SK-N-SH treated with all-trans-retinoic acid at 6 μM for 48 hours (cell line): Measurements from ENCODE around the gene SMC6.

Experiments
- ARNTL ChIP-seq: fragments of 450-650 bp; formaldehyde crosslinking; IDR thresholded peaks from 2 replicates; pipeline ENCODE4 v1.5.0; 2020; ENCODE audit warnings: low read depth, mild to moderate bottlenecking, moderate library complexity, borderline replicate concordance
- CSRNP3 ChIP-seq: fragments of 250-450 bp; sonication (Bioruptor Pico); IDR thresholded peaks from 2 replicates; pipeline ENCODE4 v1.5.1; 2021; ENCODE audit warnings: mild to moderate bottlenecking, moderate library complexity
- GLIS3 ChIP-seq: fragments of 250-450 bp; sonication (Bioruptor Pico); IDR thresholded peaks from 2 replicates; pipeline ENCODE4 v1.5.0; 2020; ENCODE audit warnings: mild to moderate bottlenecking, moderate library complexity
- OSR1 ChIP-seq: fragments of 250-450 bp; sonication (Bioruptor Pico); IDR thresholded peaks from 2 replicates; pipeline ENCODE4 v1.8.0; 2022; ENCODE audit warnings: moderate library complexity, mild to moderate bottlenecking, inconsistent platforms
- PPARA ChIP-seq: fragments of 250-450 bp; sonication (Bioruptor Pico); IDR thresholded peaks from 2 replicates; pipeline ENCODE4 v1.5.0; 2020; ENCODE audit warnings: mild to moderate bottlenecking, borderline replicate concordance
- RARB ChIP-seq: fragments of 250-450 bp; sonication (Bioruptor Pico); IDR thresholded peaks from 2 replicates; pipeline ENCODE4 v1.8.0; 2021; ENCODE audit warnings: mild to moderate bottlenecking, moderate library complexity
- ZC3H10 ChIP-seq: fragments of 250-450 bp; sonication (Bioruptor Pico); IDR thresholded peaks from 2 replicates; pipeline ENCODE4 v1.5.1; 2021; ENCODE audit warnings: mild to moderate bottlenecking, moderate library complexity
- ZFP3 ChIP-seq: fragments of 250-450 bp; sonication (Bioruptor Pico); IDR thresholded peaks from 2 replicates; pipeline ENCODE4 v1.5.0; 2020; ENCODE audit warnings: mild to moderate bottlenecking, moderate library complexity
- ZNF565 ChIP-seq: fragments of 450-650 bp; formaldehyde crosslinking; conservative IDR thresholded peaks from 2 replicates; pipeline ENCODE4 v1.5.0; 2020; ENCODE audit warnings: low read depth, mild to moderate bottlenecking, moderate library complexity
- ZNF8 ChIP-seq: fragments of 450-650 bp; formaldehyde crosslinking; IDR thresholded peaks from 2 replicates; pipeline ENCODE4 v1.5.0; 2020; ENCODE audit warnings: mild to moderate bottlenecking, moderate library complexity
- TF ChIP-seq, protein P1 (sequence below): fragments of 250-450 bp; sonication (Bioruptor Pico); IDR thresholded peaks from 2 replicates; pipeline ENCODE4 v1.8.0; 2021; ENCODE audit warnings: low read depth, mild to moderate bottlenecking, moderate library complexity, borderline replicate concordance
- TF ChIP-seq, protein P2 (sequence below): fragments of 250-450 bp; sonication (Bioruptor Pico); IDR thresholded peaks from 2 replicates; pipeline ENCODE4 v1.5.1; 2020; ENCODE audit warnings: low read depth, mild to moderate bottlenecking, moderate library complexity
- TF ChIP-seq, protein P3 (sequence below): fragments of 250-450 bp; sonication (Bioruptor Pico); IDR thresholded peaks from 2 replicates; pipeline ENCODE4 v1.8.0; 2020; ENCODE audit warnings: mild to moderate bottlenecking, moderate library complexity, borderline replicate concordance

DNA sequence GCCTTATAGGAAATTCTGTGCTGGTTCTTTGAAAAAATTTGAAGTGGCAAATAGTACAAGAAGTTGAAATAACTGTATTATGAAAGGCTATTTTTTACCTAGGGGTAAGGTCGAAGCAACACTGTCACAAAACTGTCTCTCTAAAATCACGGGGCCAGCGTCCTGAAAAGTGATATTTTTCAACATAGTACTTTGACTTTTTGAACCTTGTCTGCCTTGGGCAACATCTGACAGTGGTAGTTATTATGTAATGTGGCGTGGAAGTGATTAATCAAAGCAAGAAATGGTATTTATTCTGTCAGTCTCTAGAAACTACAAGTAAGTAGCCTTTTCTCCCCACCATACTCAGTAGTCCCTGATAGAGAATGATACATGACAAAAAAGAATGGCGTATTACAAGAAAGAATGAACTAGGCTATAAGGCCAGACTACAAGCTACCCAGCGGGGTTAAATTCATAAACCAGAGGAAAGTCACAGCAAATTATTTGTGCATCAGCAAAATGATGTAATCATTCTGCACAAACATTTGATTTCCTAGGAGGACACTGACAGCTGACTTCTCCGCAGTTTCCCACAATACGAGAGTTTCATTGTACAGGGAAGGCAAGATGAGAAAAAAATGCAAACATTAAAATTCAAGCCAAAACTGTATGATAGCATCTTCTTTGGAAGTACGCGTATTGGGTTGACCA lies 10.2 kb upstream of the SMC6 start:
- TF ChIP-seq, protein P1, sequence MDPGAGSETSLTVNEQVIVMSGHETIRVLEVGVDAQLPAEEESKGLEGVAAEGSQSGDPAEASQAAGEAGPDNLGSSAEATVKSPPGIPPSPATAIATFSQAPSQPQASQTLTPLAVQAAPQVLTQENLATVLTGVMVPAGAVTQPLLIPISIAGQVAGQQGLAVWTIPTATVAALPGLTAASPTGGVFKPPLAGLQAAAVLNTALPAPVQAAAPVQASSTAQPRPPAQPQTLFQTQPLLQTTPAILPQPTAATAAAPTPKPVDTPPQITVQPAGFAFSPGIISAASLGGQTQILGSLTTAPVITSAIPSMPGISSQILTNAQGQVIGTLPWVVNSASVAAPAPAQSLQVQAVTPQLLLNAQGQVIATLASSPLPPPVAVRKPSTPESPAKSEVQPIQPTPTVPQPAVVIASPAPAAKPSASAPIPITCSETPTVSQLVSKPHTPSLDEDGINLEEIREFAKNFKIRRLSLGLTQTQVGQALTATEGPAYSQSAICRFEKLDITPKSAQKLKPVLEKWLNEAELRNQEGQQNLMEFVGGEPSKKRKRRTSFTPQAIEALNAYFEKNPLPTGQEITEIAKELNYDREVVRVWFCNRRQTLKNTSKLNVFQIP (CRISPR knock-in tag): no peak
- TF ChIP-seq CSRNP3 (CRISPR knock-in tag): no peak
- no peak for TF ChIP-seq RARB (CRISPR knock-in tag)
- no peak for TF ChIP-seq ZC3H10
- TF ChIP-seq, protein P2, sequence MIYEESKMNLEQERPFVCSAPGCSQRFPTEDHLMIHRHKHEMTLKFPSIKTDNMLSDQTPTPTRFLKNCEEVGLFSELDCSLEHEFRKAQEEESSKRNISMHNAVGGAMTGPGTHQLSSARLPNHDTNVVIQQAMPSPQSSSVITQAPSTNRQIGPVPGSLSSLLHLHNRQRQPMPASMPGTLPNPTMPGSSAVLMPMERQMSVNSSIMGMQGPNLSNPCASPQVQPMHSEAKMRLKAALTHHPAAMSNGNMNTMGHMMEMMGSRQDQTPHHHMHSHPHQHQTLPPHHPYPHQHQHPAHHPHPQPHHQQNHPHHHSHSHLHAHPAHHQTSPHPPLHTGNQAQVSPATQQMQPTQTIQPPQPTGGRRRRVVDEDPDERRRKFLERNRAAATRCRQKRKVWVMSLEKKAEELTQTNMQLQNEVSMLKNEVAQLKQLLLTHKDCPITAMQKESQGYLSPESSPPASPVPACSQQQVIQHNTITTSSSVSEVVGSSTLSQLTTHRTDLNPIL (CRISPR knock-in tag): no peak
- TF ChIP-seq GLIS3 (CRISPR knock-in tag): no peak
- no peak for TF ChIP-seq ZNF565
- no peak for TF ChIP-seq OSR1 (CRISPR knock-in tag)
- TF ChIP-seq, protein P3, sequence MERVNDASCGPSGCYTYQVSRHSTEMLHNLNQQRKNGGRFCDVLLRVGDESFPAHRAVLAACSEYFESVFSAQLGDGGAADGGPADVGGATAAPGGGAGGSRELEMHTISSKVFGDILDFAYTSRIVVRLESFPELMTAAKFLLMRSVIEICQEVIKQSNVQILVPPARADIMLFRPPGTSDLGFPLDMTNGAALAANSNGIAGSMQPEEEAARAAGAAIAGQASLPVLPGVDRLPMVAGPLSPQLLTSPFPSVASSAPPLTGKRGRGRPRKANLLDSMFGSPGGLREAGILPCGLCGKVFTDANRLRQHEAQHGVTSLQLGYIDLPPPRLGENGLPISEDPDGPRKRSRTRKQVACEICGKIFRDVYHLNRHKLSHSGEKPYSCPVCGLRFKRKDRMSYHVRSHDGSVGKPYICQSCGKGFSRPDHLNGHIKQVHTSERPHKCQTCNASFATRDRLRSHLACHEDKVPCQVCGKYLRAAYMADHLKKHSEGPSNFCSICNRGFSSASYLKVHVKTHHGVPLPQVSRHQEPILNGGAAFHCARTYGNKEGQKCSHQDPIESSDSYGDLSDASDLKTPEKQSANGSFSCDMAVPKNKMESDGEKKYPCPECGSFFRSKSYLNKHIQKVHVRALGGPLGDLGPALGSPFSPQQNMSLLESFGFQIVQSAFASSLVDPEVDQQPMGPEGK (CRISPR knock-in tag): no peak
- no peak for TF ChIP-seq PPARA (CRISPR knock-in tag)
- TF ChIP-seq ARNTL (CRISPR knock-in tag): no peak
- no peak for TF ChIP-seq ZNF8 (CRISPR knock-in tag)
- TF ChIP-seq ZFP3 (CRISPR knock-in tag): no peak
